GM18861 (cell line): ENCODE data around the gene RRH.
"Not testable (repeated sequence)": the region's sequence is repeated elsewhere in the genome, so short reads cannot be mapped to it uniquely, and the experiment has no call there.

Source experiments
- ATAC-seq: cut with Tn5 transposase; IDR thresholded peaks from one replicate; pipeline ENCODE4 v1.9.1; 2021; ENCODE audit not compliant: unreplicated experiment

The RRH gene

GRCh38 chr4:109846395-109847098 lies 18.8 kb downstream of the RRH start:
- no peak for ATAC-seq

- no peak for ATAC-seq
Measured at GRCh38 chr4:109847896-109848442, 20.2 kb downstream of the RRH start, which contains the start of gene LRIT3. Gene LRIT3, plus strand, starts transcription at chr4:109848107. Its CDS starts 95 bp downstream, at chr4:109848202.

- ATAC-seq: no peak
Measured at GRCh38 chr4:109848501-109848900, 20.7 kb downstream of the RRH start.

- no peak for ATAC-seq
Measured at GRCh38 chr4:109850601-109851000, 22.8 kb downstream of the RRH start.

GRCh38 chr4:109859426-109860300 lies 31.9 kb downstream of the RRH start:
- ATAC-seq: not testable (repeated sequence)

- no peak for ATAC-seq
Measured at GRCh38 chr4:109861271-109861670, 33.5 kb downstream of the RRH start.

- ATAC-seq: no peak
Measured at GRCh38 chr4:109861916-109862511, 34.2 kb downstream of the RRH start.

- no peak for ATAC-seq
Measured at GRCh38 chr4:109864134-109864533, 36.4 kb downstream of the RRH start.

- ATAC-seq: no peak
Measured at GRCh38 chr4:109870061-109870460, 42.3 kb downstream of the RRH start.

- ATAC-seq: no peak
Measured at GRCh38 chr4:109872065-109872464, 44.3 kb downstream of the RRH start.

GRCh38 chr4:109872950-109873656 lies 45.3 kb downstream of the RRH start:
- ATAC-seq: no peak

GRCh38 chr4:109873791-109874514 lies 46.2 kb downstream of the RRH start:
- ATAC-seq: no peak

- no peak for ATAC-seq
Measured at GRCh38 chr4:109875106-109875505, 47.3 kb downstream of the RRH start.

- ATAC-seq: not testable (repeated sequence)
Measured at GRCh38 chr4:109875553-109875952, 47.8 kb downstream of the RRH start.

- ATAC-seq: no peak
Measured at GRCh38 chr4:109876634-109877265, 49.0 kb downstream of the RRH start.

GRCh38 chr4:109877400-109877799 lies 49.6 kb downstream of the RRH start:
- ATAC-seq: peak; percentile 95

- no peak for ATAC-seq
Measured at GRCh38 chr4:109878355-109878754, 50.6 kb downstream of the RRH start.

GRCh38 chr4:109879081-109879480 lies 51.3 kb downstream of the RRH start:
- ATAC-seq: no peak

- no peak for ATAC-seq
Measured at GRCh38 chr4:109879636-109880314, 52.0 kb downstream of the RRH start.
